ENCODE measurements around the gene CACHD1. TPM values are rescaled to one million over a fixed set of nuclear protein-coding genes. Genes with fewer than 3 reads are reported as not detected.
"Not testable (repeated sequence)": the region's sequence is repeated elsewhere in the genome, so short reads cannot be mapped to it uniquely, and the experiment has no call there.

Gene CACHD1
- total RNA-seq, 4 donors from 2014 or later: 1.6 to 3.2 (median 2.2) TPM; not detected in 1

- Histone ChIP-seq H3K9me3 (no peaks in the 10 kb centered on the region), H3K27me3 (no peaks in the 10 kb centered on the region), H3K4me3 (no peak overlapping the region), H3K27ac (no peak overlapping the region), H3K4me1 (no peaks in the 10 kb centered on the region), H3K36me3 (no peaks in the 10 kb centered on the region)
- in situ Hi-C loops (cut with MboI; ENCODE audit: low pct_ligation_motif_present in 1 of 4, low pct_unique_long_range_greater_than_20kb in 1 of 4, low sequenced_read_pairs in 3 of 4): no loop called here
- 79 to 84% methylated on average over 3 of the region's 3 CpGs for WGBS, 2 donors (ENCODE audit: low coverage in 1 of 2)
- DNase-seq: no peak
- no peak for TF ChIP-seq POLR2AphosphoS5 (IDR thresholded peaks at IDR 0.05)
- no peak for TF ChIP-seq POLR2A (IDR thresholded peaks at IDR 0.05)
- TF ChIP-seq, protein P1, sequence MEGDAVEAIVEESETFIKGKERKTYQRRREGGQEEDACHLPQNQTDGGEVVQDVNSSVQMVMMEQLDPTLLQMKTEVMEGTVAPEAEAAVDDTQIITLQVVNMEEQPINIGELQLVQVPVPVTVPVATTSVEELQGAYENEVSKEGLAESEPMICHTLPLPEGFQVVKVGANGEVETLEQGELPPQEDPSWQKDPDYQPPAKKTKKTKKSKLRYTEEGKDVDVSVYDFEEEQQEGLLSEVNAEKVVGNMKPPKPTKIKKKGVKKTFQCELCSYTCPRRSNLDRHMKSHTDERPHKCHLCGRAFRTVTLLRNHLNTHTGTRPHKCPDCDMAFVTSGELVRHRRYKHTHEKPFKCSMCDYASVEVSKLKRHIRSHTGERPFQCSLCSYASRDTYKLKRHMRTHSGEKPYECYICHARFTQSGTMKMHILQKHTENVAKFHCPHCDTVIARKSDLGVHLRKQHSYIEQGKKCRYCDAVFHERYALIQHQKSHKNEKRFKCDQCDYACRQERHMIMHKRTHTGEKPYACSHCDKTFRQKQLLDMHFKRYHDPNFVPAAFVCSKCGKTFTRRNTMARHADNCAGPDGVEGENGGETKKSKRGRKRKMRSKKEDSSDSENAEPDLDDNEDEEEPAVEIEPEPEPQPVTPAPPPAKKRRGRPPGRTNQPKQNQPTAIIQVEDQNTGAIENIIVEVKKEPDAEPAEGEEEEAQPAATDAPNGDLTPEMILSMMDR (IDR thresholded peaks at IDR 0.05): no peak
- TF ChIP-seq EP300 (IDR thresholded peaks at IDR 0.05; ENCODE audit: low read depth): no peak
- intact Hi-C loops (cut with DNase I; ENCODE audit: low total_unique reads): no loop called here
Measured at GRCh38 chr1:64733581-64734286, 263.8 kb downstream of the CACHD1 start.

DNA sequence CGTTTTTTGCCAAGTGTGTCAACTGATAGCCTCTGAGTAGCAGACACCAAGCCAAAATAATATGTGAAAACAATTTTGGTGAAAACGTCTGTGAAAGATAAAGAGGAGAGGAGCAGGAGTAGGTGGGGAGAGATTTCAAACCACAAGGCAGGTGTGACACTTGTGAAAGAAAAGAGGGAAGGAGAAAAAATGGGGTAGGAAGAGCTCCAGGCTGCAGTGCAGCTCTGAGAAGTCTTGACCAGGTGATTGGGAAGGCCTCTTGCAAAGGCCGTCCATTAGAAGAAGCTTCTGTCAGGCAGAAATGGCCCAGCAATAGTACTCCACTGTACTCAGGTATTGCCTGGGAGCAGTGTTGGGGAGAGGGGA, 264.3 kb downstream of the CACHD1 start:
- intact Hi-C loops (cut with DNase I; ENCODE audit: low total_unique reads): no loop called here

GRCh38 chr1:64740687-64741086, 270.8 kb downstream of the CACHD1 start:
- H3K9me3 ChIP-seq; H3K27ac ChIP-seq; DNase-seq; H3K4me1 ChIP-seq; H3K4me3 ChIP-seq; H3K36me3 ChIP-seq; intact Hi-C loops (cut with DNase I; ENCODE audit: low total_unique reads); H3K27me3 ChIP-seq: not testable (repeated sequence)
- 95 to 100% methylated on average over 1 of the region's 1 CpG for WGBS, 2 donors (ENCODE audit: low coverage in 1 of 2)
- in situ Hi-C loops (cut with MboI; ENCODE audit: low pct_ligation_motif_present in 1 of 4, low pct_unique_long_range_greater_than_20kb in 1 of 4, low sequenced_read_pairs in 3 of 4): loop anchor here in 1 of 4 donors (10.0 kb wide), 1 partner anchor 74 kb away; no protein-coding TSS in a partner anchor

More for the DNA sequence above, 264.3 kb downstream of the CACHD1 start:
- TF ChIP-seq, protein P1 (IDR thresholded peaks at IDR 0.05): no peak
- no peak for TF ChIP-seq POLR2AphosphoS5 (IDR thresholded peaks at IDR 0.05)
- no peak for TF ChIP-seq EP300 (IDR thresholded peaks at IDR 0.05; ENCODE audit: low read depth)
- TF ChIP-seq POLR2A (IDR thresholded peaks at IDR 0.05): no peak
- Histone ChIP-seq H3K36me3 (no peaks in the 10 kb centered on the region), H3K27ac (no peak overlapping the region), H3K4me3 (no peak overlapping the region), H3K9me3 (no peaks in the 10 kb centered on the region), H3K27me3 (no peaks in the 10 kb centered on the region), H3K4me1 (no peaks in the 10 kb centered on the region)
- in situ Hi-C loops (cut with MboI; ENCODE audit: low pct_ligation_motif_present in 1 of 4, low pct_unique_long_range_greater_than_20kb in 1 of 4, low sequenced_read_pairs in 3 of 4): no loop called here
- 71 to 80% methylated on average over 2 to 3 of the region's 3 CpGs for WGBS, 2 donors (ENCODE audit: low coverage in 1 of 2)
- DNase-seq: no peak

Small RNAs within 50 kb of the gene (small RNA-seq; reads per million reads assigned to genes)
- gene MIR4794: 0 reads per million in 4 donors
